IPS-NIHi11 (cell line): ENCODE results near the gene SERPIND1.
"Not testable (repeated sequence)": the region's sequence is repeated elsewhere in the genome, so short reads cannot be mapped to it uniquely, and the experiment has no call there.

Source experiments
- DNase-seq: peaks from one replicate; pipeline ENCODE4 v3.0.0; 2012; ENCODE audit warnings: mixed read lengths, low spot score

SERPIND1 gene

GRCh38 chr22:20815477-20816050 lies 41.7 kb downstream of the SERPIND1 start:
- no peak for DNase-seq

- DNase-seq, result no peak
Measured at GRCh38 chr22:20816559-20816958, 42.6 kb downstream of the SERPIND1 start.

GRCh38 chr22:20818471-20818870 lies 44.6 kb downstream of the SERPIND1 start:
- no peak for DNase-seq

DNA sequence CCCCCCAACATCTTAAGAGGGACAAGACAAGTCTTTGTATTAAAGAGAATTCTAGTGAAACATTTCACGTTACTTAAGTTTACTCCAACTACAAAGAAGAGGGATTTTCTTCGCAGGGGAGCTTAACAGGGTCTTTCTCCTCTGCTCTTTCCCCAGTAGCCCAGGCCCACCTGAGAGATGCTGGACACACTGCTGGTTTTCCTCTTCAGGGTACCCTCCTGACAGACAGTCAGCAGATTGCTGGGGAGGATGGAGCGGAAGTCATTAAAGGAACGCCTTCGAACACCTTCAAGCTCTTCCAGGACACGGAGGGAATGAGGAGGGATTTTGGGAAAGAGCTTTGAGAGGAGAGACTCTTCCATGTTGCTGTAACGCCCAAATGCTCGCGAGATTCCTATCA lies 45.6 kb downstream of the SERPIND1 start:
- no peak for DNase-seq

DNA sequence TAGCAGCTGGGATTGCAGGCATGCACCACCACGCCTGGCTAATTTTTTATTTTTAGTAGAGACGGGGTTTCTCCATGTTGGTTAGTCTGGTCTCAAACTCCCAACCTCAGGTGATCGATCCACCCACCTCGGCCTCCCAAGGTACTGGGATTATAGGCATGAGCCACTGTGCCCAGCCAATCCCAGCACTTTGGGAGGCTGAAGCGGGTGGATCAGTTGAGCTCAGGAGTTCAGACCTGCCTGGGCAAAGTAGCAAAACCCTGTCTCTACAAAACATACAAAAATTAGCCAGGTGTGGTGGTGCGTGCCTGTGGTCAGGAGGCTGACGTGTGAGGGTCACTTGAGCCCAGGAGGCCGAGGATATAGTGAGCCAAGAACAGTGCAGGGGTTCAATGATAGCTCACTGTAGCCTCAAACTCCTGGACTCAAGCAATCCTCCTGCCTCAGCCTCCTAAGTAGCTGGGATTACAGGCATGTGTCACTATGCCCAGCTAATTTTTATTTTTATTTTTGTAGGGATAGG lies 47.9 kb downstream of the SERPIND1 start:
- not testable (repeated sequence) for DNase-seq

GRCh38 chr22:20822240-20822639 lies 48.3 kb downstream of the SERPIND1 start:
- no peak for DNase-seq

- DNase-seq, result no peak
Measured at GRCh38 chr22:20823264-20823663, 49.4 kb downstream of the SERPIND1 start.

- DNase-seq, result not testable (repeated sequence)
Measured at GRCh38 chr22:20825216-20825615, 51.3 kb downstream of the SERPIND1 start.

DNA sequence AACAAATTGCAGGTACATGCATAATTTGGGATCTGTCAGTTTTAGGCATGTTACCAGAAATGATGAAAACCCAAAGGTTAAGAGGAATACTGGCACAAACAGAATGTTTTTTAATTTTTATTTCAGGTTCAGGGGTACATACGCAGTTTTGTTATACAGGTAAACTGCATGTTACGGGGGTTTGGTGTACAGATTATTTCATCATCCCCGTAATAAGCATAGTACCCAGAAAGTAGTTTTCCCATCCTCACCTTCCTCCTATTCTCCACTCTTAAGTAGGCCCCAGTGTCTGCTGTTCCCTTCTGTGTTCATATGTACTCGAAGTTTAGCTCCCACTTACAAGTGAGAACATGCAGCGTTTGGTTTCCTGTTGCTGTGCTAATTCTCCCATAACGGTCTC lies 51.7 kb downstream of the SERPIND1 start:
- no peak for DNase-seq

GRCh38 chr22:20826373-20827152 lies 52.6 kb downstream of the SERPIND1 start:
- not testable (repeated sequence) for DNase-seq

- no peak for DNase-seq
Measured at GRCh38 chr22:20829491-20830134, 55.7 kb downstream of the SERPIND1 start.

GRCh38 chr22:20833225-20833665 lies 59.3 kb downstream of the SERPIND1 start:
- DNase-seq, result no peak

DNA sequence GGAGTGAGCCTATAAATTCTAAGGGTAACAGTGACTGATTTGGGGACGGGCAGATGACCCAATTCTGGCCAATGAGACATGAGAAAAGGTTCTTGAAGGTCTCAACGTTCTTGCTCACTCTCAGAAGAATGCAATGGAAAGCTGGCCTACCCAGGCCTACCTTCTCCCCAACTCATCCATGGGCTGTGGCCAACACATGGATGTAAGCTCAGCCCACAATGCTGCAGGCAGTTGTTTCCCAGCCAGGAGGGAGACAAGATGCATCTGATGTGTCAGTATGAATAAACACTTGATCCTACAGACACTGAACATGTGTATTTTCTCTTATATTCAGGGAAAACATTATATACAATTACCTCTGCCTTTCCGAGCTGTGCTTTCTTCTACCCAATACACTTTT lies 60.3 kb downstream of the SERPIND1 start:
- no peak for DNase-seq

DNA sequence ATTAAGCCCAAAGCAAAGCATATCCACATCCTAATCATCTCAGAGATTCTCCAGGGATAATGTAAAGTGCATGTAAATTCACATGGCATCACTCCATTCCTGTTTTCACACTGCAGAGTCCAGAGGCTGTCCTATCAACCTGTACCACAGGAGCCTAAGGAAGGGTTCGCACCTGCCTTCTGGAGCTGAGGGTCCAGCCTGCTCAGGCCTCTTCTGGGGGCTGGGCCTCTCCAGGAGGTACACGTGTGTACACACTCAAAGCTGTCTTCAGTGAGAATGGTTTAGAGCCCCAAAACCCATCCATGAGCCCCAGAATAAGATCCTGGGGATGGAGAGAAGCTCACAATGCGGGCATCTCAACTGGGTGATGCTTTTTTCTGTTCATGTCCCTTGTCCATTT lies 60.8 kb downstream of the SERPIND1 start:
- no peak for DNase-seq
